Ovary (tissue), 3 donors: ENCODE results near the gene PLXNA2.

Experiments
- EP300 ChIP-seq: sonication (generic); formaldehyde crosslinking; IDR thresholded peaks from one replicate; pipeline ENCODE4 v1.6.1; 2017; ENCODE audit warnings: antibody characterized with exemption
- TF ChIP-seq, protein P1 (sequence below), 3 donors: fragments of 450-650 bp in 2 of 3; fragments of 200-600 bp in 1 of 3; IDR thresholded peaks; one replicate each; pipeline versions ENCODE4 v1.5.1 to v1.8.0; 2016 to 2022; ENCODE audit warnings: antibody characterized with exemption in 3 of 3, mild to moderate bottlenecking in 1 of 3
- donor health status: DM: no; HTN: no; CAD: no.

DNA sequence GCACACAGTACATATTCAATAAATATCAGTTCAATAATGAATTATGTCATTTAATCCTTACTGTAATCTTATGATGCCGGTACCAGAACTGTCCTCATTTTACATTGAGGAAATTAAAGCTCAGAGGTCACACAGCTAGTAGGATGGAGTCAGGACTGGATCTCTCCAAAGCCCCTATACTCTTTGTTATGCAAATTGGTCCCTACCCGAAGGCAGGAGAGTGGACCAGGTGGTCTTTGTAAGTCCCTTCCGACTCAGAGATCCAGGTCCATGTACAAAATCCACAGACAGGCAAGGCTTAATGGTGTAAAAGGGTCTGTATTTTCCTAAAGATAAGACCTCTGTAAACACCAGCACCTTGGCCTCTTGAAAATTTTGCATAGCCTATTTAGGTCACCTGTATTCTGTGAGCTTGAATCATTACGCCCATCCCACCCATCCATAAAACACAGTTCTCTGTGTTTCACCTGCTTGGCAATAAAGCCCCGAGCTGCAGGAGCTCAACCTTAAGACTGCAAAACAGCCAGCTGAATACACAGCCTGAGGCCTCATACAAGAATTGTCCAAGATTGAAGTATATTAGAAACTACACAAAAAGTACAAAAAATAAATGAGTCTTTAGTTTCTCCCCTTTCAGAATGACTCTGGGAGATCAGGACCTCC lies 41.7 kb downstream of the PLXNA2 start:
- TF ChIP-seq EP300: no peak
- TF ChIP-seq, protein P1, sequence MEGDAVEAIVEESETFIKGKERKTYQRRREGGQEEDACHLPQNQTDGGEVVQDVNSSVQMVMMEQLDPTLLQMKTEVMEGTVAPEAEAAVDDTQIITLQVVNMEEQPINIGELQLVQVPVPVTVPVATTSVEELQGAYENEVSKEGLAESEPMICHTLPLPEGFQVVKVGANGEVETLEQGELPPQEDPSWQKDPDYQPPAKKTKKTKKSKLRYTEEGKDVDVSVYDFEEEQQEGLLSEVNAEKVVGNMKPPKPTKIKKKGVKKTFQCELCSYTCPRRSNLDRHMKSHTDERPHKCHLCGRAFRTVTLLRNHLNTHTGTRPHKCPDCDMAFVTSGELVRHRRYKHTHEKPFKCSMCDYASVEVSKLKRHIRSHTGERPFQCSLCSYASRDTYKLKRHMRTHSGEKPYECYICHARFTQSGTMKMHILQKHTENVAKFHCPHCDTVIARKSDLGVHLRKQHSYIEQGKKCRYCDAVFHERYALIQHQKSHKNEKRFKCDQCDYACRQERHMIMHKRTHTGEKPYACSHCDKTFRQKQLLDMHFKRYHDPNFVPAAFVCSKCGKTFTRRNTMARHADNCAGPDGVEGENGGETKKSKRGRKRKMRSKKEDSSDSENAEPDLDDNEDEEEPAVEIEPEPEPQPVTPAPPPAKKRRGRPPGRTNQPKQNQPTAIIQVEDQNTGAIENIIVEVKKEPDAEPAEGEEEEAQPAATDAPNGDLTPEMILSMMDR (IDR thresholded peaks at IDR 0.05): no peak
